Measurements from ENCODE around the gene SLC39A13.
"Not testable (repeated sequence)": the region's sequence is repeated elsewhere in the genome, so short reads cannot be mapped to it uniquely, and the experiment has no call there.

DNA sequence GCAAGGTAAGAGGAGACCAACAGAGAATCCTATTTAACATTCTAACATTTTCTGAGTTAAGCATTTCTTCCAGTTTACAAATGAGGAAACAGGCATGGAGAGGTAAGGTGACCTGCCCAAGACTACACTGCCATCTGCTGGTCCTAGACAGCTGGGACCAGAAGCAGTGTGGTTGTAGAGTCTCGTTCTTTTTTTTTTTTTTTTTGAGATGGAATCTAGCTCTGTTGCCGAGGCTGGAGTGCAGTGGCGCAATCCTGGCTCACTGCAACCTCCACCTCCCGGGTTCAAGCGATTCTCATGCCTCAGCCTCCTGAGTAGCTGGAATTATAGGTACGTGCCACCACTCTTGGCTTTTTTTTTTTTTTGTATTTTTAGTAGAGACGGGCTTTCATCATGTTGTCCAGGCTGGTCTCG, 45.9 kb downstream of the SLC39A13 start:
- TF ChIP-seq, protein P1, sequence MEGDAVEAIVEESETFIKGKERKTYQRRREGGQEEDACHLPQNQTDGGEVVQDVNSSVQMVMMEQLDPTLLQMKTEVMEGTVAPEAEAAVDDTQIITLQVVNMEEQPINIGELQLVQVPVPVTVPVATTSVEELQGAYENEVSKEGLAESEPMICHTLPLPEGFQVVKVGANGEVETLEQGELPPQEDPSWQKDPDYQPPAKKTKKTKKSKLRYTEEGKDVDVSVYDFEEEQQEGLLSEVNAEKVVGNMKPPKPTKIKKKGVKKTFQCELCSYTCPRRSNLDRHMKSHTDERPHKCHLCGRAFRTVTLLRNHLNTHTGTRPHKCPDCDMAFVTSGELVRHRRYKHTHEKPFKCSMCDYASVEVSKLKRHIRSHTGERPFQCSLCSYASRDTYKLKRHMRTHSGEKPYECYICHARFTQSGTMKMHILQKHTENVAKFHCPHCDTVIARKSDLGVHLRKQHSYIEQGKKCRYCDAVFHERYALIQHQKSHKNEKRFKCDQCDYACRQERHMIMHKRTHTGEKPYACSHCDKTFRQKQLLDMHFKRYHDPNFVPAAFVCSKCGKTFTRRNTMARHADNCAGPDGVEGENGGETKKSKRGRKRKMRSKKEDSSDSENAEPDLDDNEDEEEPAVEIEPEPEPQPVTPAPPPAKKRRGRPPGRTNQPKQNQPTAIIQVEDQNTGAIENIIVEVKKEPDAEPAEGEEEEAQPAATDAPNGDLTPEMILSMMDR (IDR thresholded peaks at IDR 0.05; ENCODE audit: borderline replicate concordance, extremely low read depth, low read length, poor library complexity, severe bottlenecking), result peak; percentile 90
- not testable (repeated sequence) for TF ChIP-seq EZH2 (IDR thresholded peaks at IDR 0.05; ENCODE audit: borderline replicate concordance, low read depth, low read length, severe bottlenecking)
